Neural progenitor cell (in vitro differentiated cells): ENCODE data around the gene TMBIM1. TPM values are rescaled to one million over a fixed set of nuclear protein-coding genes. Genes with fewer than 3 reads are reported as not detected.

ENCODE experiments used
- DNase-seq: peaks from one replicate; pipeline ENCODE4 v3.0.0-alpha.2; 2016; ENCODE audit warnings: low spot score
- H2AFZ ChIP-seq: fragments of 200-600 bp; sonication (generic); replicated peaks from 2 replicates; pipeline ENCODE4 v1.6.1; 2016; ENCODE audit warnings: antibody characterized with exemption
- H3F3A ChIP-seq: fragments of 200-600 bp; sonication (generic); 2 replicates; pipeline ENCODE4 v1.6.1; 2016; ENCODE audit warnings: antibody characterized with exemption, low read depth
- H3K27ac ChIP-seq: fragments of 200-600 bp; sonication (generic); 2 replicates; pipeline ENCODE4 v1.5.1; 2016; ENCODE audit warnings: mild to moderate bottlenecking
- H3K27me3 ChIP-seq: fragments of 200-600 bp; sonication (generic); 2 replicates; pipeline ENCODE4 v1.6.1; 2016; ENCODE audit warnings: mild to moderate bottlenecking, moderate library complexity
- H3K36me3 ChIP-seq: fragments of 200-600 bp; sonication (generic); 2 replicates; pipeline ENCODE4 v1.5.1; 2016
- H3K4me1 ChIP-seq: fragments of 200-600 bp; sonication (generic); 2 replicates; pipeline ENCODE4 v1.6.1; 2016; ENCODE audit warnings: mixed run types
- H3K4me2 ChIP-seq: fragments of 200-600 bp; sonication (generic); 2 replicates; pipeline ENCODE4 v1.6.1; 2016
- H3K4me3 ChIP-seq: fragments of 200-600 bp; sonication (generic); 2 replicates; pipeline ENCODE4 v1.5.1; 2016
- H3K79me2 ChIP-seq: fragments of 200-600 bp; sonication (generic); 2 replicates; pipeline ENCODE4 v1.6.1; 2016; ENCODE audit warnings: low read depth
- H3K9ac ChIP-seq: fragments of 200-600 bp; sonication (generic); 2 replicates; pipeline ENCODE4 v1.6.1; 2016
- H3K9me3 ChIP-seq: fragments of 200-600 bp; sonication (generic); 2 replicates; pipeline ENCODE4 v1.5.1; 2016; ENCODE audit warnings: low read depth
- H4K20me1 ChIP-seq: fragments of 200-600 bp; sonication (generic); 2 replicates; pipeline ENCODE4 v1.6.1; 2016; ENCODE audit warnings: low read depth
- H3K27ac Mint-ChIP-seq: 3 replicates; pipeline ENCODE4 v1.8.0; 2021; ENCODE audit warnings: mixed read lengths
- H3K27me3 Mint-ChIP-seq: 2 replicates; pipeline ENCODE4 v1.8.0; 2022; ENCODE audit warnings: low read depth, mild to moderate bottlenecking, inconsistent platforms, moderate library complexity, mixed read lengths; ENCODE audit not compliant: insufficient read depth
- H3K36me3 Mint-ChIP-seq: 3 replicates; pipeline ENCODE4 v1.8.0; 2021; ENCODE audit warnings: mixed read lengths
- H3K4me1 Mint-ChIP-seq: 3 replicates; pipeline ENCODE4 v1.8.0; 2021; ENCODE audit warnings: mixed read lengths
- H3K4me3 Mint-ChIP-seq: 3 replicates; pipeline ENCODE4 v1.8.0; 2021; ENCODE audit warnings: mild to moderate bottlenecking, moderate library complexity, mixed read lengths
- H3K9me3 Mint-ChIP-seq: 3 replicates; pipeline ENCODE4 v1.8.0; 2020; ENCODE audit warnings: mixed read lengths
- EZH2 ChIP-seq: fragments of 200-600 bp; sonication (generic); IDR thresholded peaks from 2 replicates; pipeline ENCODE4 v1.6.1; 2017; ENCODE audit warnings: antibody characterized with exemption, mild to moderate bottlenecking, moderate library complexity
- EZH2phosphoT487 ChIP-seq: fragments of 200-600 bp; sonication (generic); IDR thresholded peaks from 2 replicates; pipeline ENCODE4 v1.6.1; 2017; ENCODE audit warnings: antibody characterized with exemption
- total RNA-seq: library from RNA; depleted of rRNA; stranded (reverse); fragments of >200 nt; gene quantifications from 2 replicates; pipeline ENCODE4 v1.2.3, GENCODE V29; 2015; ENCODE audit warnings: low replicate concordance
- TF ChIP-seq, protein P1 (sequence below): fragments of 200-600 bp; sonication (generic); IDR thresholded peaks from 2 replicates; pipeline ENCODE4 v1.5.1; 2017; ENCODE audit warnings: antibody characterized with exemption, mild to moderate bottlenecking

TMBIM1 gene, protein sequence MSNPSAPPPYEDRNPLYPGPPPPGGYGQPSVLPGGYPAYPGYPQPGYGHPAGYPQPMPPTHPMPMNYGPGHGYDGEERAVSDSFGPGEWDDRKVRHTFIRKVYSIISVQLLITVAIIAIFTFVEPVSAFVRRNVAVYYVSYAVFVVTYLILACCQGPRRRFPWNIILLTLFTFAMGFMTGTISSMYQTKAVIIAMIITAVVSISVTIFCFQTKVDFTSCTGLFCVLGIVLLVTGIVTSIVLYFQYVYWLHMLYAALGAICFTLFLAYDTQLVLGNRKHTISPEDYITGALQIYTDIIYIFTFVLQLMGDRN
- total RNA-seq, result 11.1 and 14.1 TPM in 2 replicates

DNA sequence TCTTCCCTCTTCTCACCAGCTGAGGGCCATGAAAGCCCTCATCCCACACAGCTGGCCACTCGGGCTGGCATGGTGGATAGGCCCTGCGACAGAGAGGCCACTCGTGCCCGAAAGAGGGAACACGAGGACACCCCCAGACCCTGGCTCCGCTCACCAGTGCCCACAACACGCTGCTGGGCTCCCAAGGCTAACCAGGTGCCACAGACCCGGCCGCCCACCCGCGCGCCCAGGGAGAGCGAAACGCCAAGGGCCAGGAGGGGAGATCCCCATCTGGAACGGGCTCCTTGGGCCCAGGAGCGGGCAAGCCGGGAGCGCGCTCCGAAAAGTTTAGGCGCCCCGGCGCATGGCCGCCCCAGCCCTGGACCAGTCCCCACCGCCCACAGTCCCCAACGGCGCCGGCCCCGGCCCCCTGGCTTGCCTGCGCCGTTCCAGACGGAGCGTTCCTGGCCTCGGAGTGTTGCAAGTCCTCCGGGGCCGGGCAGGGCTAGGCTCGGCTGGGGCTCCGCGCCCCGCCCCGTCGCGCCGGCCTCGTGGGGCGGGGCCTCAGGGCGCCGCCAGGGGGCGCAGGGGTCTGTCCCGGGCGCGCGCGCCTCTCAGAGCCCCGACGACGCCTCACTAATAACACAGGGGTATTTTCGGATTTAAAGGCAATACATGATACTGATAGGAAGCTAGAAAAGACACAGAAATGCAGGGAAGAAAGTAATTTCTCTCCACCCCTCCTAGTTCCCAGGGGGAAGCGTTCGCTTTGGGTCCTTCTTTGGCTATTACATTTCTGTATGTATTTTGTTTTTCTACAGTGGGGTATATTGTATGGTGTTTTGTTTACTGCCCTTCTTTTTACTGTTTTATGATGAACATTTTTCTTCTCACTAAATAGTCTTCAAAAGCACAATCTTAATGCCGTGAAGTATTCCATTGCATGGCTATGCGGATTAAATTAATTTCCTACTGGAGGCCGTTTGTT, at the start of gene TMBIM1:
Gene TMBIM1 (minus strand): TSS at position 456 of the 967 bp plus-strand sequence. CDS start 10,362 bp downstream, outside the sequence.
- H3K79me2 ChIP-seq, result no peaks in the 10 kb centered on the region
- TF ChIP-seq, protein P1, sequence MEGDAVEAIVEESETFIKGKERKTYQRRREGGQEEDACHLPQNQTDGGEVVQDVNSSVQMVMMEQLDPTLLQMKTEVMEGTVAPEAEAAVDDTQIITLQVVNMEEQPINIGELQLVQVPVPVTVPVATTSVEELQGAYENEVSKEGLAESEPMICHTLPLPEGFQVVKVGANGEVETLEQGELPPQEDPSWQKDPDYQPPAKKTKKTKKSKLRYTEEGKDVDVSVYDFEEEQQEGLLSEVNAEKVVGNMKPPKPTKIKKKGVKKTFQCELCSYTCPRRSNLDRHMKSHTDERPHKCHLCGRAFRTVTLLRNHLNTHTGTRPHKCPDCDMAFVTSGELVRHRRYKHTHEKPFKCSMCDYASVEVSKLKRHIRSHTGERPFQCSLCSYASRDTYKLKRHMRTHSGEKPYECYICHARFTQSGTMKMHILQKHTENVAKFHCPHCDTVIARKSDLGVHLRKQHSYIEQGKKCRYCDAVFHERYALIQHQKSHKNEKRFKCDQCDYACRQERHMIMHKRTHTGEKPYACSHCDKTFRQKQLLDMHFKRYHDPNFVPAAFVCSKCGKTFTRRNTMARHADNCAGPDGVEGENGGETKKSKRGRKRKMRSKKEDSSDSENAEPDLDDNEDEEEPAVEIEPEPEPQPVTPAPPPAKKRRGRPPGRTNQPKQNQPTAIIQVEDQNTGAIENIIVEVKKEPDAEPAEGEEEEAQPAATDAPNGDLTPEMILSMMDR, result peak; percentile 89
- no peak for TF ChIP-seq EZH2phosphoT487
- no peak within 1 kb of the TSS for H3K9ac ChIP-seq
- H3K36me3 ChIP-seq, result no peaks in the 10 kb centered on the region
- Mint-ChIP-seq H3K36me3 (no peaks in the 10 kb centered on the region), H3K27me3 (peaks cover 8% of the 10 kb centered on the region), H3K27ac (no peak within 1 kb of the TSS), H3K9me3 (no peaks in the 10 kb centered on the region), H3K4me3 (no peak within 1 kb of the TSS), H3K4me1 (peaks cover 32% of the 10 kb centered on the region)
- no peak within 1 kb of the TSS for H3K27ac ChIP-seq
- peaks cover 18% of the 10 kb centered on the region for H3F3A ChIP-seq
- H3K4me2 ChIP-seq, result peak within 1 kb of the TSS; percentile 85
- H3K27me3 ChIP-seq, result peaks cover 13% of the 10 kb centered on the region
- peak within 1 kb of the TSS; percentile 64 for H3K4me3 ChIP-seq
- H2AFZ ChIP-seq, result peak within 1 kb of the TSS; percentile 62
- H4K20me1 ChIP-seq, result no peaks in the 10 kb centered on the region
- DNase-seq, result peak; percentile 89
- H3K9me3 ChIP-seq, result no peaks in the 10 kb centered on the region
- H3K4me1 ChIP-seq, result peaks cover 21% of the 10 kb centered on the region

DNA sequence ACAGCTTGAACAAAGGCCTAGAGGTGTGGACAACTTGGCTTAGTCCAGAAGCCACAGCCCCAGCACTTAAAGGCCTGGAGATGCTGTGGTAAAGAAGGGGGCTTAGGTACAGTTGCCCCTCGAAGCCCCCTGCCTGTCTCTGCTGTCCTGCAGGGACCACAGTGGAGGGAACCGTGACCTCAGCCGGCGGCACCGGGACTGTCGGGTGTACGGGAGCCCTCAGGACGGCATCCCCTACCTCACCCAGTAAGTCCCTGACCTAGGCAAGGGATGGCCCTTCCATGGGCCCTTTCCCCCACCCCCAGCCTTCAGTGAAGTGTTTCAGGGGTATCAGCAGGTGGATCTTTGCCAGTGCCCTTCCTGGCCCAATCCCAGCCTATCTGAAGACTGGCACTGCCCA, 49.1 kb upstream of the TMBIM1 start:
- no peak overlapping the region for H3K27ac Mint-ChIP-seq
- peaks cover 8% of the 10 kb centered on the region for H3K4me1 Mint-ChIP-seq
- no peak overlapping the region for H3K9ac ChIP-seq
- H3F3A ChIP-seq, result no peaks in the 10 kb centered on the region
- no peaks in the 10 kb centered on the region for H3K9me3 Mint-ChIP-seq
- H3K27me3 ChIP-seq, result no peaks in the 10 kb centered on the region
- H3K27me3 Mint-ChIP-seq, result peaks cover 7% of the 10 kb centered on the region
- DNase-seq, result no peak
- no peaks in the 10 kb centered on the region for H3K4me1 ChIP-seq
- no peak overlapping the region for H2AFZ ChIP-seq
- H3K4me3 ChIP-seq, result no peak overlapping the region
- no peaks in the 10 kb centered on the region for H3K79me2 ChIP-seq
- no peaks in the 10 kb centered on the region for H4K20me1 ChIP-seq
- no peaks in the 10 kb centered on the region for H3K9me3 ChIP-seq
- no peak for TF ChIP-seq EZH2
- TF ChIP-seq, protein P1, result no peak
- no peak for TF ChIP-seq EZH2phosphoT487
- H3K36me3 ChIP-seq, result no peaks in the 10 kb centered on the region
- H3K4me2 ChIP-seq, result no peak overlapping the region
- no peak overlapping the region for H3K27ac ChIP-seq
- no peaks in the 10 kb centered on the region for H3K36me3 Mint-ChIP-seq
- no peak overlapping the region for H3K4me3 Mint-ChIP-seq

DNA sequence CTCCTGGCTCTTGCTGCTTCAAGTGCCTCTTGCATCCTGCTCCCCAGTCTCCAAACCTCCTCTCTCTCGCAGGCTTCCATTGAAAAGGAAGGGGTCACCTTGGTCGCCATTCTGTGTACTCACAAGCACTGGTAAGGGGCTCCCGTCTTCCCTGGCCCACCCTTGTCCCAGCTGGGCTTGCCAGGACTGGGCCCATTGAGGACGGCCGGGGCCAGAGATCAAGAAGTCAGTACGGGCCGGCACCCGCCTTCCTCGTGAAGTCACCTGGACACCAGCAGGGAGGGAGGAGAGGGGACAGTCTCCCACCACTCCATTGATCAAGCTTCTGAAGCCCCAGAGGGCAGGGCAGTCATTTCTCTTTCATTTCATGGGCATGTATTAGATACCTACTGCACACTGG, 48.4 kb upstream of the TMBIM1 start:
- Histone ChIP-seq H3F3A (no peaks in the 10 kb centered on the region), H3K9ac (no peak overlapping the region), H3K4me1 (no peaks in the 10 kb centered on the region), H3K36me3 (no peaks in the 10 kb centered on the region), H3K4me2 (no peak overlapping the region), H3K79me2 (no peaks in the 10 kb centered on the region), H4K20me1 (no peaks in the 10 kb centered on the region), H3K27ac (no peak overlapping the region), H3K9me3 (no peaks in the 10 kb centered on the region), H3K4me3 (no peak overlapping the region), H2AFZ (no peak overlapping the region), H3K27me3 (no peaks in the 10 kb centered on the region)
- no peak for DNase-seq
- H3K4me3 Mint-ChIP-seq, result no peak overlapping the region
- no peaks in the 10 kb centered on the region for H3K36me3 Mint-ChIP-seq
- peaks cover 1% of the 10 kb centered on the region for H3K4me1 Mint-ChIP-seq
- peaks cover 4% of the 10 kb centered on the region for H3K27me3 Mint-ChIP-seq
- TF ChIP-seq EZH2phosphoT487 (no peak), EZH2 (no peak)
- TF ChIP-seq, protein P1, result no peak
- no peak overlapping the region for H3K27ac Mint-ChIP-seq
- no peaks in the 10 kb centered on the region for H3K9me3 Mint-ChIP-seq
